ENCODE data around the gene CDH4. TPM values are rescaled to one million over a fixed set of nuclear protein-coding genes. Genes with fewer than 3 reads are reported as not detected.

Gene CDH4
- total and polyA plus RNA-seq, 2 of the 4 experiments (the other 2 are of a cell fraction) = 1.6 to 3.5 TPM

- dilution Hi-C loops (cut with HindIII; ENCODE audit: low sequenced_read_pairs, unreplicated experiment) = no loop called here
- 74% methylated on average over 7 of the region's 13 CpGs; no CpG with 5 or more reads in 1 of the 2 experiments for WGBS, 2 experiments (ENCODE audit: extremely low coverage in 2 of 2, insufficient read length in 1 of 2)
- CTCF ChIA-PET = no interaction called here
Observed at GRCh38 chr20:61571916-61572711, 320.1 kb downstream of the CDH4 start.

More at GRCh38 chr20:61571916-61572711, 320.1 kb downstream of the CDH4 start:
- no peak overlapping the region for H2BK5ac ChIP-seq (ENCODE audit: low read depth, low read length, poor library complexity, severe bottlenecking)
- no peaks in the 10 kb centered on the region for H4K20me1 ChIP-seq (ENCODE audit: insufficient read depth, low read length)
- H4K5ac ChIP-seq (ENCODE audit: low read depth, low read length) = no peak overlapping the region
- H3K9ac ChIP-seq (ENCODE audit: low read depth, low read length) = no peak overlapping the region
- no peak overlapping the region for H3K4ac ChIP-seq (ENCODE audit: low read depth, low read length)
- H3K18ac ChIP-seq (ENCODE audit: low read depth, low read length) = no peak overlapping the region
- no peak overlapping the region for H2BK120ac ChIP-seq (ENCODE audit: low read depth, low read length)
- H2AFZ ChIP-seq (replicated peaks; ENCODE audit: low read length, poor library complexity) = no peak overlapping the region
- intact Hi-C loops (cut with micrococcal nuclease) (no loop called here), in situ Hi-C loops (cut with MboI; ENCODE audit: low sequenced_read_pairs) (no loop called here)
- no peaks in the 10 kb centered on the region for H3K79me1 ChIP-seq (ENCODE audit: low read depth in 1 of 2, low read length in 2 of 2)
- H4K8ac ChIP-seq (ENCODE audit: low read depth in 2 of 2, low read length in 2 of 2) = no peak overlapping the region
- H3K4me3 ChIP-seq (ENCODE audit: insufficient read depth, low read depth, low read length) = no peak overlapping the region
- no peaks in the 10 kb centered on the region for H3K4me1 ChIP-seq (ENCODE audit: control insufficient read depth, insufficient read depth, low read length)
- TF ChIP-seq RCOR1 (IDR thresholded peaks at IDR 0.05; ENCODE audit: insufficient replicate concordance, low read length) = no peak
- TF ChIP-seq RAD21 (IDR thresholded peaks at IDR 0.05; ENCODE audit: low read length) = no peak
- TF ChIP-seq CHD1 (IDR thresholded peaks at IDR 0.05; ENCODE audit: low read depth, low read length) = no peak
- TF ChIP-seq BHLHE40 (IDR thresholded peaks at IDR 0.05; ENCODE audit: low read depth, low read length) = no peak
- TF ChIP-seq MAFK (IDR thresholded peaks at IDR 0.05; ENCODE audit: low read depth, low read length) = no peak
- TF ChIP-seq MXI1 (IDR thresholded peaks at IDR 0.05; ENCODE audit: borderline replicate concordance, low read depth, low read length) = no peak
- no peak for TF ChIP-seq RFX5 (IDR thresholded peaks at IDR 0.05; ENCODE audit: low read depth, low read length)
- TF ChIP-seq NFE2L2 (IDR thresholded peaks at IDR 0.05; ENCODE audit: low read depth, low read length) = no peak
- TF ChIP-seq SMC3 (IDR thresholded peaks at IDR 0.05; ENCODE audit: low read depth, low read length) = no peak
- no peak for TF ChIP-seq USF2 (IDR thresholded peaks at IDR 0.05; ENCODE audit: low read depth, low read length)
- no peak for TF ChIP-seq FOS (IDR thresholded peaks at IDR 0.05; ENCODE audit: low read depth, low read length)
- peaks cover 5% of the 10 kb centered on the region for H3K27me3 ChIP-seq (ENCODE audit: control insufficient read depth, insufficient read depth, low read length)
- DNase-seq (no peak), ATAC-seq (ENCODE audit: low read depth) (no peak)
- no peak overlapping the region for H3K4me2 ChIP-seq (ENCODE audit: low read depth, low read length)
- no peak overlapping the region for H3K23ac ChIP-seq (ENCODE audit: low read depth, low read length)
- no peak overlapping the region for H3K27ac ChIP-seq (ENCODE audit: insufficient read depth, low read length)
- H2BK15ac ChIP-seq (ENCODE audit: low read depth, low read length) = no peak overlapping the region
- no peak overlapping the region for H3K56ac ChIP-seq (ENCODE audit: extremely low read depth, insufficient read depth, low read length)
- H2BK20ac ChIP-seq (ENCODE audit: low read depth, low read length) = no peak overlapping the region
- H2AK9ac ChIP-seq (replicated peaks; ENCODE audit: low read depth, low read length, poor library complexity) = no peak overlapping the region
- no TSS peak for BruUV-seq (replicated peaks)
- POLR2A ChIA-PET (ENCODE audit: unreplicated experiment) = no interaction called here
- H3K9me3 ChIP-seq (ENCODE audit: control insufficient read depth, insufficient read depth, low read length) = peaks cover 3% of the 10 kb centered on the region
- peaks cover 4% of the 10 kb centered on the region; the same call in 1 of the 2 replicates for H3K9me1 ChIP-seq (ENCODE audit: insufficient read depth, low read length)
- no peak overlapping the region for H4K91ac ChIP-seq (ENCODE audit: insufficient read depth, low read depth, low read length)
- H3K36me3 ChIP-seq (ENCODE audit: control insufficient read depth, insufficient read depth, low read length) = no peaks in the 10 kb centered on the region
- no peak overlapping the region for H2AK5ac ChIP-seq (ENCODE audit: low read depth, low read length)
- no peak overlapping the region for H3K14ac ChIP-seq (replicated peaks; ENCODE audit: low read depth, low read length)

Data from IMR-90 (cell line).